Skin epidermis (tissue), 12 donors: ENCODE results near the gene HBEGF.

Experiments used
- H3K27ac ChIP-seq, 21 experiments: fragments of 200-600 bp; sonication (generic) in 11 of 21; one replicate each; pipeline ENCODE4 v1.5.0; 2020; ENCODE audit warnings: mild to moderate bottlenecking in 3 of 21, inconsistent platforms in 2 of 21, moderate library complexity in 2 of 21
- H3K4me3 ChIP-seq, 7 experiments: fragments of 200-600 bp; sonication (generic) in 2 of 7; one replicate each; pipeline ENCODE4 v1.5.0; 2020; ENCODE audit warnings: inconsistent platforms in 2 of 7, mild to moderate bottlenecking in 2 of 7, moderate library complexity in 1 of 7

HBEGF gene

DNA sequence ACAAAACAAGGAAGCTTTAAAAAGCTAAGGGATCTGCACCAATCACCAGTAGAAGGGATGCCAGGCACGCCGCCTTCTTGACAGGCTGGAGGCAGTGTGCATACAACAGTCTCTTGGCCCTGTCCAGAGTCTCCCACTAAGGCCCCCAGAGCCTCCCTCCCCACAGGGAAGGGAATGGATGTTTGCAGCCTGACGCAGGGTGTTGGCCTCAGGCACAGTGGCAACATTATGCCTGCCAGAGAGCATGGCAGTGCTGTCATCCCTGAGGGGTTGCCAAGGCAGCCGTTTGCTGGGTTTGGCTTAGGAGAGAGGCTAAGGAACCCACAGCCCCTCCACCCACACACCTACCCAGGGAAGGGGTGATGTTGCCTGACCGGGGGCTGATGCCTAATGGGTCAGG is 4.8 kb downstream of the HBEGF start:
- Histone ChIP-seq H3K4me3 (no peak overlapping the region), H3K27ac (peak overlapping the region in 4 of 21 experiments; percentile 3 to 42 (median 6))

DNA sequence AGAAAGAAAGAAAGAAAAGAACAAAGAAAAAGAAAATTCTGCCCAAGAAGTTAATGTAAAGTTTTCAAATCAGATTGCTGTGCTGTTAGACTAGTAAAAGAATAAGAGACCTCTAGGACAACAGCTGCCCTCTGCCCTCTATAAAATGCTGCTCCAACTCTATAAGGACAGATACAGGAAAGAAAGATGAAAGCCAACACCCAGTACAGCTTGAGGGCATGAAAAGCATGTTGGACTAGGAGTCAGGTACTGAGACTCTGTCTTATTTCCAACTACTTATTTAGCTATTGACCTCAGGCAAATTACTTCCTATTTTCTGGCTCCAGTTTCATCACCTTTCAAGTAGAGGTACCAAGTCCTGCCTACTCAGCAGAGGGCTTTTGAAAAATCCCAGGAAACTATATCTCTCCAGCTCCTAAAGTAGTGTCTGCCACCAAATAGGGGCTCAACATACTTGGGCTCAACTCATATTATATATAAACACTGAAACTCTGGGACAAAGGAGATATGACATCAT is 5.7 kb downstream of the HBEGF start:
- no peak overlapping the region for H3K27ac ChIP-seq
- no peak overlapping the region for H3K4me3 ChIP-seq

DNA sequence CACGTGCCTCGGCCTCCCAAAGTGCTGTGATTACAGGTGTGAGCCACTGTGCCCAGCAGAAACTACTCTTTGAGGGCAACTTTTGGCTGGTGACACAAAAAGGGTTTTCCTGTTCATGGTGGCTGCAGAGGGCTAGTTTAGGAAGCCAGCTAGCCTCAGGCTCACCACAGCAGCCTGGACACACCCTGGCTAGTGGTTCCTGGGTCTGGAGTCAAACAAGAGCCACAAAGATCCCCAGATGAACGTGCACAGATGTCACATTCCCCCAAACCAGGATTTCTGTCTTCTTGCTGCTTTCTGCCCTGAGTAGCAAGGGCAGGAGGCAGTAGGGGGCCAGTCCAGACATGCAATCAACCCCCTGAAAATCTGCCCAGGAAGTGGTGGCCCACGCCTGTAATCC is 6.8 kb downstream of the HBEGF start:
- no peak overlapping the region for H3K27ac ChIP-seq
- no peak overlapping the region for H3K4me3 ChIP-seq

DNA sequence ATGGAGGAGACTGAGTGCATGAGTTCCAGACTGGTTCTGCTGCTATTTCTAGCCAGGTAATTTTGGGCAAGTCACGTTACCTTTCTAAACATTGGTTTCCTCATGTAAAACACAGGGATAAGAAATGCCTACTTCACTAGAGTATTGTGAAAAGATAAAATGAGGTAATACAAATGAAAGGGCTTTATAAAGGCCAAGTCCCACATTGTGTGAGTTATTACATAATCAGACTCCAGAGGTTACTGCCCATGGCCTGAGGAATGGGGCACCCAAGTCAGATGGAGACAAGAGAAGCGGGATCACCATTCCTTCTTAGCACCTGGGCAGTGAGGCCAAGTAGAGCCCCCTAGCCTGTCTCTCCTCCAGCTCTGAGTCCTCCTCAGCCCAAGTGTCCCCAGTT is 7.5 kb downstream of the HBEGF start:
- no peak overlapping the region for H3K27ac ChIP-seq
- no peak overlapping the region for H3K4me3 ChIP-seq

DNA sequence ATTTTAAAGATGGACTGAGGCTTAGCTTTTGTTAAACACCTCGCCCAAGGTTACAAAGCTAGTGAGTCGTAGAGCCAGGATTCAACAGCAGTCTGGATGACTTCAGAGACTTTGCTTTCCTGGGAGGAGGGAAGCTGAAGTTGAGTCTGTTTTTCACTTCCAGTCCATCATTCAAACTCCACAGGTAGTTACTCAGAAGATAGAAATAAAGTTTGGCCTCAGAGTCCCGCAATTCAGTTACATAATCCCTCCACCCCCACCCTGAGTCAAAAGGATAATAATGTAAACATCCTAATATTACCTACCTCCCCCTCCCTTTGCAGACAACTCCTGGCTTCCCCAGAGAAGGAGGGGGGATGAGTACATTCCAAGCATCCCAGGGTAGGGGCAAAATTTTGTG is 8.1 kb downstream of the HBEGF start:
- H3K27ac ChIP-seq, result no peak overlapping the region
- no peak overlapping the region for H3K4me3 ChIP-seq

DNA sequence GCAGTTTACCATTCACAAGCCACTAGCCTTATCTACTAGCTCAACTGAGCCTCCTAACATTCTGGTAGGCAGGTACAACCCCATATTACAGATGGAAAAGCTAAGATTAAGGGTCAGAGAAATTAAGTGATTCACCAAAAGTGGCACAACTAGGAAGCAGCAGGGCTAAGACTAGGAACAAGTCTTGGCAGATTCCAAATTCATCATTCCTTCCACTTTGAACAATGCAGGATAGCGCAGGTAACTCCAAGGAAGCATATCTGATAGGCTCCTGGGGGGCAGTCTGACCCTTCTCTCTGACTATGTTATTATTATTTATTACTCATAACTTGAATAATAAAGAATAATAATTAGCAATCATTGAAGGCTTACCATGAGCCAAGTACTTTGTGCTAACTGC is 8.5 kb downstream of the HBEGF start:
- H3K27ac ChIP-seq, result no peak overlapping the region
- no peak overlapping the region for H3K4me3 ChIP-seq

DNA sequence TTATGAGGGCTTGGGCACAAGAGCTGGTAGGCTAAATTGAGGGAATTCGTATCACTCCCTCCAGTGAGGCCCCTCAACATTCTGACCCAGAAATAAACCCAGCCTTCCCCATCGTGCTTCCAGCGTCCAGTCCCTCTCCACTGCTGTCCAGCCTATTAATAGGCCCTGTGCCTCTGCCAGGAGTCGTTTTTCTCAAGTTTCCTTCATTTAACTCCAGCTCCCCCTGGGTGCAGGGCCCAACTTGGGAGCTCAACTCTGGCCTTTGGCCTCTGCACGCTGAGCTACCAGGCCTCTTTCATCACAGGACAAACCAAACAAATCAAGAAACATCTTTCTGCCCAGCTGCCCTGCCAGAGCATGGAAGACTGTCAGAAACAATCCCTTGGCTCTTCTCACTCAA is 10.0 kb downstream of the HBEGF start:
- Histone ChIP-seq H3K27ac (peak overlapping the region in 2 of 21 experiments; percentile 15 to 56), H3K4me3 (no peak overlapping the region)

DNA sequence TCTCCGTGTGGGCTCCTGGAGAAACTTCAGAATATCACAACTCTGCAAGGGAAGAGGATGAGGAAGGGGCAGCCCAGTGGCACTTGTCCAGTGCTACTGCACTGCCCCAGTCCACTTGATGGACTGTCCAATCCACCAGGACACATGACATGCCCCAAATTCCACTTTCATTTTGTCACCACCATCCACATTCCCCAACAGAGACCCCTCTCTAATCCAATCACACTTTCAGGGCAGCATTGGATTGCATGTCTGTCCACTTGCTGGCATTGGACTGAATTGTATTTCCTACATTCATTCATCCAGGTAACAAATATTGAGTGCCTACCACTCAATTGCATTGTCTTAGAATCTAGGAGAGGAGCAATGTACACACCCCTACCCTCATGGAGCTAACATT is 14.8 kb downstream of the HBEGF start:
- no peak overlapping the region for H3K27ac ChIP-seq
- no peak overlapping the region for H3K4me3 ChIP-seq

DNA sequence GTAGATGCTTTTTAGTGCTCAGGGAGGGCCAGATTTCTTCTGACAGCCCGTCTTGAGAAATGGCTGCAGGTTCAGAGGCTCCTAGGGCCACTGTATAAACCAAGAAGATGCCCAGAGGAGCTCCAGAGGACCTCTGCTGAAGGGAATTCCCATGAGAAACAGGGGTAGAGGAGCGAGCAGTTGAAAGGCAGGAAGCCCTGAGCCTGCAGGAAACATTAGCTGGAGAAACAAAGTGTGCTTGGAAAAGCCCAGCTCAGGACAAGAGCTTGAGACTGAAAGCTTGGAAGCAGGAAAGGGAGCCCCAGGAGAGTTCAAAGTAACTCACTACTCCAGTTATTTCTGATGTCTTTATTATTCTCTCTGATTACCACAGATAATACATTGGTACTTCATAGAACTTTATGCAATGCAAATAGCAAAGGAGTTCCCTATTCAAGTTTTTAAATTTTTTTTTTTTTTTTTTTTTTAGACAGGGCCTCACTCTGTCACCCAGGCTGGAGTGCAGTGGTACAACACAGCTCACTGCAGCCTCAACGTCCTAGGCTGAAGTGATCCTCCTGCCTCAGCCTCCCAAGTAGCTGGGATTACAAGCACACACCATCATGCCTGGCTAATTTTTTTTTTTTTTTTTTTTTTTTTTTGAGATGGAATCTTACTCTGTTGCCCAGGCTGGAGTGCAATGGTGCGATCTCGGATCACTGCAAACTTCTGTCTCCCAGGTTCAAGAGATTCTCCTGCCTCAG is 16.5 kb downstream of the HBEGF start:
- Histone ChIP-seq H3K27ac (peak overlapping the region in 1 of 21 experiments; percentile 28), H3K4me3 (no peak overlapping the region)

DNA sequence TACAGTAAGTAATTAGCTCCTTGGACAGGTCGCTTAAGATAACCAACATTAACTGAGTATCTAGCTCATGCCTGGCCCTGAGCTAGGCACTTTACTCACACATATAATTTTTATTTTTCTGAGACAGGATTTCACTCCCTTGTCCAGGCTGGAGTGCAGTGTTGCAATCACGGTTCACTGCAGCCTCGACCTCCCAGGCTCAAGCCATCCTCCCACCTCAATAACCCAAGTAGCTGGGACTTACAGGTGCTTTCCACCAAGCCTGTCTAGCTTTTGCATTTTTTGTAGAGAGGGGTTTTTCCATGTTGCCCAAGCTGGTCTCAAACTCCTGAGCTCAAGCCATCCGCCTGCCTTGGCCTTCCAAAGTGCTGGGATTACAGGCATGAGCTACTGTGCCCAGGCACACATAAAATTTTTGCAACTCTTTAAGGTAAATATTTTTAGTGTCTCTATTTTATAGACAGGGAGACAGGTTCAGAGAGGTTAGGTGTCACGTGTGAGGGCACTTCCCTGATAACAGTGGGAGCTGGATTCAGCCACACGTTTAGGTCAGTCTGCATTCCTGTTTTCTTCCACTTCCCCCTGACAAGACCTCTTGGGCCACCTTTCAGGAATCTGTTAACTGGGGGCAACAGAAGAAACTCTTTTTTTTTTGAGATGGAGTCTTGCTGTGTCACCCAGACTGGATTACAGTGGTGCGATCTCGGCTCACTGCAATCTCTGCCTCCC is 18.2 kb downstream of the HBEGF start:
- Histone ChIP-seq H3K27ac (no peak overlapping the region), H3K4me3 (no peak overlapping the region)

DNA sequence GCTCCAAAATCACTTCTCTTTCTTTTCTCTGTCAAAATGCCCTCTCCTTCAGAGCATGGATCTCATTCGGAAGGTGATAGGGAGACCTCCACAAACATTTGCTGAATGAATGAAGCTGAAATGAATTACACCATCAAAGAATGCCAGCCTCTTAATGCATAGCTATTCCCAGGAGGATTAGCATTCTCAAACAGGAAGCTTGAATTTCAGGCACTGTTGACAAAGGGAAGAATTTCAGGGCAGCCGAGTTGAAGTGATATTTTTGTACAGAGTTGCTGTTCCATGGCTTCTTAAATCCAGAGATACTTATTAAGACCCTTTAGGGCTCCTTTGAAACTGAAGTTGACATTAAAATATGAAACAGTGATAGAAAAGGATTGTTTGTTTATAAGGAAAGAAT is 18.8 kb downstream of the HBEGF start:
- Histone ChIP-seq H3K27ac (no peak overlapping the region), H3K4me3 (no peak overlapping the region)

DNA sequence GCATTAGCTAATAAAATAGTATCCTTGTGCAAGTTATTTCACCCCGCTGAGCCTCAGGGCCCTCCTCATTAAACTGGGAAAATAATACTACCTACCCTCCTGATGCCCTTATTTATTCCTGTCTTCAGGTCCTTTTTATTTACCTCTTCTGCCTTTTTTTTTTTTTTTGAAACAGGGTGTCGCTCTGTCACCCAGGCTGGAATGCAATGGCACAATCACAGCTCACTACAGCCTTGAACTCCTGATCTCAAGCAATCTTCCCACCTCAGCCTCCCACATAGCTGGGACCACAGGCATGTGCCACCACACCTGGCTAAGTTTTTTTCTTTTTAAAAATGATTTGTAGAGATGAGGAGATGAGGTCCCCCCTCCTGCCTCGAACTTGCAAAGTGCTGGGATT is 20.9 kb downstream of the HBEGF start:
- Histone ChIP-seq H3K27ac (peak overlapping the region in 1 of 21 experiments; percentile 72), H3K4me3 (no peak overlapping the region)

DNA sequence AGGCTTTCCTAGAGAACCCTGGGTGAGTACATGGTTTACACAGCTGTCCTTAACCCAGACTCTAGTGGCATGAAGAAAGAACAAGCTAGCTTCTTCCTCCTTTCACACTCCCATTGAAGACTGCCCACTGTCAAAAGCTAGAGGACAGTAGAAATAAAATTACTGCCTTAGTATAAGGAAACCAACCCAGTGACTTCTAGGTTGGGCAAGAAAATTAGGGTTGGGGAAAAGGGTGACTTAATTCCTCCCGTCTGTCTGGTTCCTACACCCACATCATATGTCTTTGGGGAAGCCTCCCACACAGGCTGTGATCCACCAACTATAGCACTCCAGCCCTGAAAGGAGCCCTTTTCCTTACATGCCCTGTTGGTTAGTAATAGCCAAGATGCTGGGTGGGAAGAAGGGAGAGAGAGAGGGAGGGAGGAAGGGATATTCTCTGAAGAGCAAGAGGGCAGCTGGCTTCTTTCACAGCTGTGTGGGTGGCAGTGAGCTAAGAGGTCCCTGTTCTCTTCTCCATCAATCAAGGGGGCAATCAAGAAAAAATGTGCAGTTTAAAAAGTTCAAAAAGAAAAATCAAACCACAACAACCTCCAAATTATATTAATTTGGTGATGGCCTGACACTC is 21.7 kb downstream of the HBEGF start:
- peak overlapping the region in 5 of 21 experiments; percentile 0 to 72 (median 14) for H3K27ac ChIP-seq
- H3K4me3 ChIP-seq, result no peak overlapping the region

DNA sequence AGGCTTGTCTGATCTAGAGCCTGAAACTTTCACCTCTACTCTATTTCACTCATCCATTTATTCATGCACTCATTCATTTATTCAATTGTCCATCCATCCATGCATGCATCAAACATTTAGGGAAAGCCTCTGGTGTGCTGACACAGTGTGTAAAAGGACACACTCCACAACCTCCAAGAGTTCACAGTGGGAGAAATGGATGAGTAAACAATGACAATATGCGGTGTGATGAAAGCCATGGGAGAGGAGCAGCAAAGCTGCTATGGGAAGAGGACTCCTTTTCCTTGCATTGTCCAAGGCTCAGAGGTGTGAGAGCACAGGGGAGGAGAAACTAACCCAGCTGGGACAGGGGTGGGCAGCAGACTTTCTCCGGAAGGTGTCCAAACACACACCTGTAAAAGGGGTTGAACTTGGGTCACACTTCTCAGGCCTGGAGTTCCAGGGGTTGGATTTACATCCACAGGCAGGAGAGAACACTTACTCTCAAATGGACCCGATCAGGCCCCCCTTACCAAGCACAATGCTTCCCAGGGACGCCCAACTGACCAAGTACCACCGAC is 22.3 kb downstream of the HBEGF start:
- Histone ChIP-seq H3K27ac (peak overlapping the region in 8 of 21 experiments; percentile 0 to 72 (median 15)), H3K4me3 (no peak overlapping the region)

DNA sequence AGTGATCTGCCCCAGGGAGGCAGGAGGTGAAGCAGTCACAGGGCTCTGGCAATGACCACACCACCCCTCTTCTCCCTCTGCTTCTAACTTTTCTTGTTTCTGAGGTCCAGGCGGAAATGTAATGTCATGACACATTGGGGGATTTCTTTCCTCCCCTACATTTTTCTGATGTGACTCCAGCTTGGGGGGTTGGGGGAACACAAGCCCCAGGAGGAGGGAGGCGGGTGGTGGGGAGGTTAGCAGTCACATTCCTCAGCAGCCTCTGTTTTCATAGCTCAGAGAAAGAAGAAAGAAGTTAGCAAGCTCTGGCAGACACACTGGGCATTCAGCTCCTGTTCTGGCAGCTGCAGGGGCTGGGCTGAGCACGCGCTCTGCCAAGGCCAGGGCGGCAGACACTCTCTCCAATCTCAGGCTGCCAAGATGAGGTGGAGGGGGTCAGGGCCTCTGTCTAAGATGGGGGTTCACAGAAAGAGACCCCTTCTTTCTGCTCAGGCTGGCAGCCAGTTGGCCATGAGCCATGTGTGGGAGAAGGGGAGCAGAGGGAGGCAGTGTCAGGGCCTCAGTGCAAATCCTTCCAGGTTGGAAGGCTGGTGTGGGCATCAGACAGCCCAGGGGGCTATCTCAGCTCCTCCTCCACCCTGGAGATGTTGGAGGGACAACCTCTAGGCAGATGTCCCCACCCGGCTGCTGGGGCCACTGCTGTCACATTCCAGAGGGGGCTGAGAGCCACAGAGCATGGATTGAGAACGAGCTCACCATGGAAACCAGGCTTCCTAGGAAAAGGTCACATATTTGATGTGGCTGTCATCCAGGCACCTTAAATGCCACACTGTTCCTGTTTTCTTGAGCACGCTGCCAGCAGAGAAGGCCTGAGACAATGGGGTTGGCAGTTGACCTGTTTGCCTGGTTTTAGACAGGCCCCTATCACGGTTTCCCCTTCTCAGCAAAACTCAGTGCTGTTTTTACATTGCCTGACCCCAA is 23.4 kb downstream of the HBEGF start:
- Histone ChIP-seq H3K4me3 (no peak overlapping the region), H3K27ac (peak overlapping the region in 20 of 21 experiments; percentile 5 to 78 (median 50))

DNA sequence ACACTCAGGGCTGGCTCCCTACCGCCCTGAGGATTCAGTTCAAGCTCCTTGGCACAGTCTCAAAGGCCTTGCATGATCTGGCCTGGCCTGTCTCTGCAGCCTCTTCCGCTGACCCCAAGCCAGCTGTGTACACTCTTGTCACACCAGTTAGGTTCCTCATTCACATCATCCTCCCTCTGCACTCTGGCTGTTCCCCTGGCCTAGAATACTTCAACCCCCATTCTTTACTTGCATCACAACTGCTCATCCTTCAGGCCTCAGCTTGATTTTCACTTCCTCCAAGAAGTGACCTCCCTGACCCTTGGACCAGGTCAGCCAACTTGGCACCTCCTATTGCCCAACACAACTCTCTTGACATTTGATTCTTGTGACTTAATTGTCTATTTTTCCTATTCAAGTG is 24.6 kb downstream of the HBEGF start:
- peak overlapping the region in 2 of 21 experiments; percentile 10 to 28 for H3K27ac ChIP-seq
- H3K4me3 ChIP-seq, result no peak overlapping the region

DNA sequence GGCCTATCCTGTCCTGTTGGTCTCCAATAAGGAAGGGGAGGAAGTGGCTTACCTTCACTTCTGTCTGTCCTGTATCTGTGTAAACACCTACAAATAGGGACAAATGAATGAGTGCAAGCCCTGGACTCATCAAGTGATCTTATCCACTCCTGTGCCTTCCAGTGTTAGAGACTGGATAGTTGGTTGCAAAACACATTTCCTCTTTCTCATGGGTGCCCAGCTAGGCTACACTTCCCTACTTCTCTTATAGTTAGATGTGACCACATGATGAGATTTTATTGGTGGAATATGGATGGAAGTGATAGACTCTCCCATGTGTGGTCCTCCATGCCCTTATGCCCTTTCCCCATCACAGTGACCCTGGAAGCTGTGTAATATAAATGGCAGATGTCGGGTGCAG is 26.6 kb downstream of the HBEGF start:
- Histone ChIP-seq H3K4me3 (no peak overlapping the region), H3K27ac (no peak overlapping the region)

DNA sequence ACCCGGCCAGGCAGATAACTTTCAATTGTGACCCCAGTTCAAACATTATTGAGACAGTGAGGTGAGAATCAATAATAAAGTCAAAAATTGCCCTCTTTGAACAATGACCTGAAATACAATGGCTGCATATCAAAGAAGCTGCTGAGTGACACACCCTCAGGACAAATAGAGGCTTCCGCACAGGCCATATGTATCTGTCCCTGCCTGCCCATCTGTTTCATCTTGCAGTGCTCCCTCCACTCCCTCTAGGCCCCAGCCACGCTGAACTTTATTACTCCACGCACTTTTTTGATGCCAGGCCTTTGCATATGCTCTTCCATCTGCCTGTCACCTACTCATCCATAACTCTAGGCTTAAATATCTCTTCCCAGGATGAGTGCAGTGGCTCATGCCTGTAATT is 27.6 kb downstream of the HBEGF start:
- H3K27ac ChIP-seq, result no peak overlapping the region
- H3K4me3 ChIP-seq, result no peak overlapping the region

DNA sequence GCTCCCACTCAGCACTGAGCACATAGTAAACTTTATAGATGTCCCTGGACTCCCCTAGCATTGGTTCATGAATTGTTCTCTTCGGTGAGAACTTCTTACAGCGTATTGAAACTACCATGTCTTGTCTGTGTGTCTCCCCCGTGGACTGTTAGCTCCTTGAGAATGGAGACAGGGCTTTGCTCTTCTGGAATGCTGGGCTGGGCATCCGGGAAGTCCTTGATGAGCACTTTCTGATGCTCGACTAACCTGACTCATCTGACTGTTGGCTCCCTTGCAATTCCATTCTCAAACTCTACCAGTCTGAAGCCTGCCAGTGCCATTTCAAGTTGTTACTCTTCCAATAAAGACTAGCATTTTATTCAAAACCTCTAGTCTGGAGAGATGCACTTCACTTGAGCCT is 28.5 kb downstream of the HBEGF start:
- Histone ChIP-seq H3K4me3 (no peak overlapping the region), H3K27ac (peak overlapping the region in 1 of 21 experiments; percentile 3)
